ENCODE data around the gene CACNA1I.

Gene CACNA1I

DNA sequence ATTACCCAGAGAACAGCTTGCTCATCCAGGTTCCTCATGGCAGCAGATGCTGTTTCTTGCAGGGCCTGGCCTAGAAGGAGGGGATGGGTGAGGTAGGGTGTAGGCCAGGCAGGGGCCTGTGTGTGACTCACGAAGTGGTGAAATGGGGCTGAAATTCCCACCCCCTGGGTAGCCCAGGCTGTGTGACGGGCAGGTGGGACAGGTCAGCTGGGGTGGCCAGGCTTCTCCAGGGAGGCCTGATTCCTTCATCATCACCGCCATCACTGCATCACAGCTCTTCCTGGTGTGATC lies 83.2 kb downstream of the CACNA1I start:
- DNase-seq: no peak

DNA sequence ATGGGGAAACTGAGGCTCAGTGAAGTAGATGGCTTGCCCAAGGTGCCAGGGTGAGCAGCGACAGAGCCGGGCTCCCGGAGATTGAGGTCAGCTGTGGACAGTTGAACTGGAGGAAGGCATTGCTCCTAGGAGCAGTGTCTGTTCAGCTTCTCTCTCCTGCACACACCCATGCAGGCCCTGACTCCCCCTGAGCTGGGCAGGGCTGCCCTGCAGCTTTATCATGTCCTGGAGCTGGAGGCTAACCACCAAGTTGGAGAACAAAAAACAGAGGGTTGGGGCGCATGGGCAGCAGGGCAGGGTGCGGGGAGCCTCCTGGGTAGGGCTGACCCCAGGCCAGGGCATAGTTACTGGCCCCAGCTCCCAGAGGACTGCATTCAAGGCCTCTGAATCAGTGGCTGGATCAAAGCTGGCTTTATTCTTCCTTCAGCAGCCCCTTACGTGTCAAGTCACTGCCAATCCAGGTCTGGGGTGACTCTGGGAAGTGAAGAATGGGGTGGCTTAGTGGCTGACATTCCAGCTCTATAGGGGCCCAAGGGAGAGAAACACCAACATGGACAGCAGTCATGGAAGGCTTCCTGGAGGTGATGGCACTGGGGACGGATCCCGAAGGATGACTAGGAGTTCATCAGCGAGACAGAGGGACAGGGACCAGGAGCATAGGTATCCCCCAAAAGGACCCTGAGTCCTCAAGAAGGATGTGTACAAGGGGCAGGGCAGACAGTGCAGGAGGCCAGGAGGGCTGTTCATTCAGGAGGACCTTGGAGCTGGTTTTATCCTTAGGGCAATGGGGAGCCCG lies 83.8 kb downstream of the CACNA1I start:
- no peak for DNase-seq

DNA sequence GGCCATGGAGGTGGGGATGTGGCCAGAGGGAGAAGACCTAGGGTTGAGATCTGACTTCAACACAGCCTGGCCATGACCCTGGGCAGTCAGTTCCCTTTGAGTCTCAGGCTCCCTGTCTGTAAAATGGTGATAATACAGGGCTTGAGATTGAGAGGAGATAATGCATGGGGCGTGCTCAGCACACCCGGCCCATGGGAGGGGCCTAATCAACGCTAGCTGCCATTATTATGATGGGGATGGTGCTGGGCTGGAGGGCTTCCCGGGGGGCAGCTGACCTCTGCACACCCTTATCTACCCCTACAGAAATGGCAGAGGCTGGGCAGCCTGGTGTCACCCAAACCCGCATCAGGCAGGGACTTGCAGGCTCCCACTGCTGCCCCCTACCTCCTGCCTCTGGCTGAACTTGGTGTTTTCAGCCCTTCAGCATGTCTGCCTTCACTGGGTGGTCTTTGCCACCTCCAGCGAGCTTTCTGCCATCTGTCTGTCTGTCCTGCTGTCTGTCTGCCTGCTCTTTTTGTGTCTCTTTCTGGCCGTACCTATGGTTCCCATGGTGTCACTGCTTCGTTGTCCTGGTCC lies 84.5 kb downstream of the CACNA1I start:
- no peak for DNase-seq

DNA sequence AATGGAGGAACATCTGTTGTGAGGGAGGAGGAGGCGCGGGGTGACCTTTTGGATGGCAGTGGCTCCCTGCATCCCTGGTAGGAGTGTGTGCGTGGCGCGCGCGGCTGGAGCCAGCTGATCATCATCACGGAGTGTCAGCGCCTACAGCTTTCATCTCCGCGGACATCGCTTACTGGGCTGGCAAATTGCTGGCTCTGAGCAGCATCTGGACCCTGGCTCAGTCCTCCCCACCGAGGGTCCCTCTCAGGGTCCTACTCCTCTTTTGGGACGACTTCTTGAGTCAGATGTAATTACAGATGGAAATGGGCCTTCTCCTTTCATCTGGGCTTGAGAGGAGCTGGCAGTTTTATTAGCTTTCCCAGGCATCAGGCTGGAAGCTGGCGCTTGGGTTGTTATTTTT lies 85.3 kb downstream of the CACNA1I start:
- DNase-seq: no peak

- DNase-seq: no peak
Observed at GRCh38 chr22:39656495-39657490, 86.2 kb downstream of the CACNA1I start.

DNA sequence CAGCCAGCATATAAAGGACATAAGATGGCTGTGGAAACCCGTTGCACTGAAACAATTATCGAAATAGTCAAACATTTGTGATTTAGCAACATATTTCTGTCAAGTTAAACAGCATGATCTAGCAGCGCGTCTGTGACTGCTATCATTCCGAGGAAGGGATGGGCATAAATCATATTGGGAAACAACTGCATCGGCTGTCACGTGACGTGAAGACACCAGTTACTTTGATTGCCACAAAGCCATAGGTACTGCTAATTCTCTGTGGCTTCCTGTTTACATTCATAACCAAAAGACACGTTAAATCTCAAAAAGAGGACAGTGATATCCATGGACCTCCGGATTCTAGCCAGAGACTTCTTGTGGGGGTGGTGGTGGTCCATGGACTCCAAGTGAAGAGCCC lies 87.8 kb downstream of the CACNA1I start:
- DNase-seq: peak; percentile 32

DNA sequence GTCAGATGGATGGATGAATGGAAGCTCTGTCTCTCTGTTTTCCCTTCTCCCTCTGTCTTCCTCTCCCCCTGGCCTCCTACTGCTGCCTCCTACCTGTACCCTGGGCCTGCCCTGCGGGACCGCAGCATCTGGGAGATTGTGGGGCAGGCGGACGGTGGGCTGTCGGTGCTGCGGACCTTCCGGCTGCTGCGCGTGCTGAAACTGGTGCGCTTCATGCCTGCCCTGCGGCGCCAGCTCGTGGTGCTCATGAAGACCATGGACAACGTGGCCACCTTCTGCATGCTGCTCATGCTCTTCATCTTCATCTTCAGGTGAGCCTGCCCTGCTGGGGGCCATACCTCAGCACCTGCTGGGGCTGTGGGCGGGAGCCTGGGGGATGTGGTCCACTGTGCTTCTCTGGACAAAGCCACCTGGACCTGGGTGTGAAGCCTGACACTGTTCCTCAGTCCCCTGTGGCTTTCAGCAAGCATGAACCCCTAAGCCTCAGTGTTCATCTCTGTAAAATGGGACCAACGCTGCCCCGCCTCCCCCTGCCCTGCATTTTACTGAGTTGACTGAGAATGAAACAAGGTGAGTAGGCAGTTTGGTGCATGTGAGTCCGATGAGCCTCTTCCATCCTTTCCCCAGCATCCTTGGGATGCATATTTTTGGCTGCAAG lies 88.4 kb downstream of the CACNA1I start:
- DNase-seq: no peak

GRCh38 chr22:39661501-39661841 lies 90.9 kb downstream of the CACNA1I start:
- DNase-seq: no peak

DNA sequence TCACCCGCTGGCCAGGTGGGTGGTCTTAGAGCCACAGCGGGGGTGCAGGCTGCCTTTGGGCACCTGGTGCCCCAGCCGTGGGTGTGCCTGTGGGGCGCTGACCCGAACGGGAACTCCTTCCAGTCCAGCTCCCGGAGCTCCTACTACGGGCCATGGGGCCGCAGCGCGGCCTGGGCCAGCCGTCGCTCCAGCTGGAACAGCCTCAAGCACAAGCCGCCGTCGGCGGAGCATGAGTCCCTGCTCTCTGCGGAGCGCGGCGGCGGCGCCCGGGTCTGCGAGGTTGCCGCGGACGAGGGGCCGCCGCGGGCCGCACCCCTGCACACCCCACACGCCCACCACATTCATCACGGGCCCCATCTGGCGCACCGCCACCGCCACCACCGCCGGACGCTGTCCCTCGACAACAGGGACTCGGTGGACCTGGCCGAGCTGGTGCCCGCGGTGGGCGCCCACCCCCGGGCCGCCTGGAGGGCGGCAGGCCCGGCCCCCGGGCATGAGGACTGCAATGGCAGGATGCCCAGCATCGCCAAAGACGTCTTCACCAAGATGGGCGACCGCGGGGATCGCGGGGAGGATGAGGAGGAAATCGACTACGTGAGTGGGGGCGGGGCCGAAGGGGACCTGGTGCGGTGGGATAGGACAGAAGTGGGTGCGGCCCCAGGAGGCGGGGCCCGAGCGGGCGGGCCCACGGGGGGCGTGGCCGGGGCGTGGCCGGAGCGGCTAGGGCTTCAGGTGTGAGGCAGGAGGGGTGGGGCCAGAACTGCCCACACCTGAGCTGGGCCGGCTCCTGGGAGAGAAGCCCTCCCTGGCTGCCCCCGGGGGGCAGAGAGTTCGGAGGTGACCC lies 91.5 kb downstream of the CACNA1I start:
- DNase-seq: peak; percentile 77

- no peak for DNase-seq
Observed at GRCh38 chr22:39662686-39663052, 92.1 kb downstream of the CACNA1I start.

DNA sequence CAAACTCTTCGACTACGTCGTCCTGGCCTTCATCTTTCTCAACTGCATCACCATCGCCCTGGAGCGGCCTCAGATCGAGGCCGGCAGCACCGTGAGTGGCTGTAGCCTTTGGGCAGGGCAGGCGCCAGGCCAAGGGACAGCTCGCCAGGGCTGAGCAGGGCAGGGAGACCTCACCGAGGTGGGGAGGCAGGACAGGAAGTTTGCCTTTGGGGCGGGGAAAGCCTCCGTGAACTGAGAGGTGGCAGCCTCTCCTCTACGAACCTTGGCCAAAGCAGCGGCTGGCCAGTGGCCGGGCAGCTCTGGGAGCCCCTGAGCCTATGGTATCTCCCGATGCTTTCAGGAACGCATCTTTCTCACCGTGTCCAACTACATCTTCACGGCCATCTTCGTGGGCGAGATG lies 93.2 kb downstream of the CACNA1I start:
- no peak for DNase-seq

GRCh38 chr22:39664485-39665200 lies 94.1 kb downstream of the CACNA1I start:
- DNase-seq: peak; percentile 13

- no peak for DNase-seq
Observed at GRCh38 chr22:39665229-39665628, 94.7 kb downstream of the CACNA1I start.

GRCh38 chr22:39665661-39666431 lies 95.3 kb downstream of the CACNA1I start:
- DNase-seq: no peak

GRCh38 chr22:39666495-39666894 lies 95.9 kb downstream of the CACNA1I start:
- no peak for DNase-seq

GRCh38 chr22:39666926-39667325 lies 96.4 kb downstream of the CACNA1I start:
- no peak for DNase-seq

- no peak for DNase-seq
Observed at GRCh38 chr22:39669432-39669831, 98.9 kb downstream of the CACNA1I start.

- no peak for DNase-seq
Observed at GRCh38 chr22:39671936-39672335, 101.4 kb downstream of the CACNA1I start.

DNA sequence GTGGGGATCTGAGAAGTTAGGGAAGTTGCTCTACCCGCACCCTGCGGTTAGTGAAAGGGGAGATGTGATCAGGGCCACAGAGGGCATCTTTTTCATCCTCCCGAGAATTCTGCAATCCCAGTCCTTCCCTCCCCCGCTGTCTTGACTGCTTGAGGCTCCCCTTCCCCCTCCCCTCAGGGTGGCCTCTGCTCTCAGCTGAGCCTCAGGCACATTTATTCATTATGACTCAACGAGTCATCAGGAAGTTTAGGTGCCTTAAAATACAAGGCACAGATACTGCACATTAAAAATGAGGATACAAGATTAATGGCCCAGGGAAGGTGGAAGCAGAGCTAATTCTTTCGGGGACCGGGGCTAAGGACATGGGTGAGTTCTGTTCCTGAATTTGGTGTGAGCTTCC lies 104.0 kb downstream of the CACNA1I start:
- no peak for DNase-seq

DNA sequence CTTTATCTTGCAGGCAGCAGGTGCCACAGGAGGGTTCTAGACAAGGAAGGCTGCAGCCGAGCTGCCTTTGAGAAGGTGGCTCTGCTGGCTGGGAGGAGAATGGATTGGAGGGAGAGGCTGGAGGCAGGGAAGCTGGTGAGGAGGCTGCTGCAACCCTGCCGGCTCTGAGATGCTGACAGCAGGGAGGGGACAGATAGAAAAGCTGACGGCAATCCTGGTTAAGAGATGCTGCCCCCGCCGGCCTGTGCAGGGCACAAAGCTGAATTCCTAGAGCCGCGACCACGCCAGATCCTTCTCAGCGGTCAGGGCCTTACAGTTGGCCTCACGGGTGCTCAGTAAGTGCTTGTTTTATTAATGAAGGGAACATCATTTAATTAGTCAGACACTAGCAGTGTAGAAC lies 105.4 kb downstream of the CACNA1I start:
- DNase-seq: no peak

DNA sequence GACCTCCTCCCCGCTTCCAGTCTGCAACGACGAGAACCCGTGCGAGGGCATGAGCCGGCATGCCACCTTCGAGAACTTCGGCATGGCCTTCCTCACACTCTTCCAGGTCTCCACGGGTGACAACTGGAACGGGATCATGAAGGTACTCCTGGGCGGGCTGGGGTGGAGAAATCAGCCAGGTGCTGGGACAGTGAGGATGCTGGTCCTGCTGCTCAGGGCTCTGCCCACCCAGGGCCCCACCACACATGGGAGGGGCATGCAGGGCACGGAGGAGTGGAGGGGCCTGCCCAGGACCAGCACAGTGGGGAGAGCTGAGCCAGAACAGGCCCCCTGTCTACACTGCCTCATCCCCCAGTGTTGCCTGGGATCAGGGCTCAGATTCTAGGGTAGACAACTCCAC lies 107.4 kb downstream of the CACNA1I start:
- DNase-seq: no peak

Data from stimulated activated CD4-positive, alpha-beta T cell treated with anti-CD3 and anti-CD28 coated beads, Interleukin-4, amount 100 ng/mL, for 24 hours (primary cell).